SK-N-SH treated with all-trans-retinoic acid at 6 μM for 48 hours (cell line): Measurements from ENCODE around the gene HNF4A.

Source experiments
- CREB5 ChIP-seq: fragments of 250-450 bp; sonication (Bioruptor Pico); IDR thresholded peaks from 2 replicates; pipeline ENCODE4 v1.5.1; 2020; ENCODE audit warnings: low read depth, mild to moderate bottlenecking, moderate library complexity
- GLIS3 ChIP-seq: fragments of 250-450 bp; sonication (Bioruptor Pico); IDR thresholded peaks from 2 replicates; pipeline ENCODE4 v1.5.0; 2020; ENCODE audit warnings: mild to moderate bottlenecking, moderate library complexity
- PATZ1 ChIP-seq: fragments of 250-450 bp; sonication (Bioruptor Pico); IDR thresholded peaks from 2 replicates; pipeline ENCODE4 v1.8.0; 2020; ENCODE audit warnings: mild to moderate bottlenecking, moderate library complexity, borderline replicate concordance
- TOX ChIP-seq: fragments of 250-450 bp; sonication (Bioruptor Pico); IDR thresholded peaks from 2 replicates; pipeline ENCODE4 v1.8.0; 2021; ENCODE audit warnings: mild to moderate bottlenecking, moderate library complexity, borderline replicate concordance
- ZFP3 ChIP-seq: fragments of 250-450 bp; sonication (Bioruptor Pico); IDR thresholded peaks from 2 replicates; pipeline ENCODE4 v1.5.0; 2020; ENCODE audit warnings: mild to moderate bottlenecking, moderate library complexity
- ZFP30 ChIP-seq: fragments of 450-650 bp; formaldehyde crosslinking; IDR thresholded peaks from 2 replicates; pipeline ENCODE4 v1.5.0; 2022; ENCODE audit warnings: mild to moderate bottlenecking, moderate library complexity
- TF ChIP-seq, protein P1 (sequence below): fragments of 250-450 bp; sonication (Bioruptor Pico); IDR thresholded peaks from 2 replicates; pipeline ENCODE4 v1.5.1; 2021; ENCODE audit warnings: mild to moderate bottlenecking, moderate library complexity

DNA sequence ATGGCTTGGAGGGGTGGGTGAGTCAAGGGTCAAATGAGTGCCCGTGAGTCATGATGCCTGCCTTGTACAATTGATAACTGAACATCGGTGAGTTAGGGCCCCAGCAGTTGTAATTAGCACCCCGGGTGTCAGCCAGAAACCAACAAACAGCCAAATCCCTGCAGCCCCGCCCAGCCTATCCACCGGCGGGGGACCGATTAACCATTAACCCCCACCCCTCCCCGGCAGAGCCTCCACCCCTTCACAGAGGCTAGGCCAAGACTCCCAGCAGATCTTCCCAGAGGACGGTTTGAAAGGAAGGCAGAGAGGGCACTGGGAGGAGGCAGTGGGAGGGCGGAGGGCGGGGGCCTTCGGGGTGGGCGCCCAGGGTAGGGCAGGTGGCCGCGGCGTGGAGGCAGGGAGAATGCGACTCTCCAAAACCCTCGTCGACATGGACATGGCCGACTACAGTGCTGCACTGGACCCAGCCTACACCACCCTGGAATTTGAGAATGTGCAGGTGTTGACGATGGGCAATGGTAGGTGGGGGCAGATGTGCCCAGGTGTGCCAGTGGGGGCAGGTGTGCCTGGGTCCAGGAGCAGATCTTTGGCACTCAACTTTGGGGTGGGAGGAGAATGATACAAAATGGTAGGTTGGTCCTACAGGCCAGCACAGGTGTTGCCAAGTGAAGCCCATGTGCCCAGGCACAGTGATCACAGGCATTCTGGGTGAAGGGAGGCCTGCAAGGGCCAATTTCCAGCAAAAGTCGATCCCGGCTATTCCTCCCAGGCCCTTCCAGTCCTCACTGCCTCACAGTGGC, 45.7 kb downstream of the HNF4A start:
- no peak for TF ChIP-seq ZFP3 (CRISPR knock-in tag)
- no peak for TF ChIP-seq GLIS3
- TF ChIP-seq CREB5 (CRISPR knock-in tag) = no peak
- TF ChIP-seq PATZ1 (CRISPR knock-in tag) = no peak
- TF ChIP-seq TOX = no peak
- no peak for TF ChIP-seq ZFP30 (CRISPR knock-in tag)
- TF ChIP-seq, protein P1, sequence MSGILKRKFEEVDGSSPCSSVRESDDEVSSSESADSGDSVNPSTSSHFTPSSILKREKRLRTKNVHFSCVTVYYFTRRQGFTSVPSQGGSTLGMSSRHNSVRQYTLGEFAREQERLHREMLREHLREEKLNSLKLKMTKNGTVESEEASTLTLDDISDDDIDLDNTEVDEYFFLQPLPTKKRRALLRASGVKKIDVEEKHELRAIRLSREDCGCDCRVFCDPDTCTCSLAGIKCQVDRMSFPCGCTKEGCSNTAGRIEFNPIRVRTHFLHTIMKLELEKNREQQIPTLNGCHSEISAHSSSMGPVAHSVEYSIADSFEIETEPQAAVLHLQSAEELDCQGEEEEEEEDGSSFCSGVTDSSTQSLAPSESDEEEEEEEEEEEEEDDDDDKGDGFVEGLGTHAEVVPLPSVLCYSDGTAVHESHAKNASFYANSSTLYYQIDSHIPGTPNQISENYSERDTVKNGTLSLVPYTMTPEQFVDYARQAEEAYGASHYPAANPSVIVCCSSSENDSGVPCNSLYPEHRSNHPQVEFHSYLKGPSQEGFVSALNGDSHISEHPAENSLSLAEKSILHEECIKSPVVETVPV (CRISPR knock-in tag) = no peak
